NT2/D1 (cell line): ENCODE results near the gene ATIC.

Experiments
- YY1 ChIP-seq: IDR thresholded peaks from 2 replicates; pipeline ENCODE4 v1.6.1; 2011; ENCODE audit not compliant: insufficient read length, insufficient read depth
- ZNF274 ChIP-seq: IDR thresholded peaks from 2 replicates; pipeline ENCODE4 v1.6.1; 2011; ENCODE audit warnings: mild to moderate bottlenecking, low read depth, low read length

- TF ChIP-seq YY1 (no peak), ZNF274 (no peak)
Observed at GRCh38 chr2:215269397-215270117, 42.3 kb upstream of the ATIC start.
